Skin of body (tissue), 2 donors: Measurements from ENCODE around the gene CDKN3. TPM values are rescaled to one million over a fixed set of nuclear protein-coding genes. Genes with fewer than 3 reads are reported as not detected.
"Not testable (repeated sequence)": the region's sequence is repeated elsewhere in the genome, so short reads cannot be mapped to it uniquely, and the experiment has no call there.

Experiments used
- DNase-seq: peaks from one replicate; lab custom pipeline; 2025; lab: John Stamatoyannopoulos, UW
- total RNA-seq: library from RNA; depleted of rRNA; stranded (reverse); fragments of >200 nt; gene quantifications from one replicate; pipeline ENCODE4 v1.2.3, GENCODE V29; 2014

The CDKN3 gene
- total RNA-seq, 1 donor from 2014 or later, result 13.3 TPM

DNA sequence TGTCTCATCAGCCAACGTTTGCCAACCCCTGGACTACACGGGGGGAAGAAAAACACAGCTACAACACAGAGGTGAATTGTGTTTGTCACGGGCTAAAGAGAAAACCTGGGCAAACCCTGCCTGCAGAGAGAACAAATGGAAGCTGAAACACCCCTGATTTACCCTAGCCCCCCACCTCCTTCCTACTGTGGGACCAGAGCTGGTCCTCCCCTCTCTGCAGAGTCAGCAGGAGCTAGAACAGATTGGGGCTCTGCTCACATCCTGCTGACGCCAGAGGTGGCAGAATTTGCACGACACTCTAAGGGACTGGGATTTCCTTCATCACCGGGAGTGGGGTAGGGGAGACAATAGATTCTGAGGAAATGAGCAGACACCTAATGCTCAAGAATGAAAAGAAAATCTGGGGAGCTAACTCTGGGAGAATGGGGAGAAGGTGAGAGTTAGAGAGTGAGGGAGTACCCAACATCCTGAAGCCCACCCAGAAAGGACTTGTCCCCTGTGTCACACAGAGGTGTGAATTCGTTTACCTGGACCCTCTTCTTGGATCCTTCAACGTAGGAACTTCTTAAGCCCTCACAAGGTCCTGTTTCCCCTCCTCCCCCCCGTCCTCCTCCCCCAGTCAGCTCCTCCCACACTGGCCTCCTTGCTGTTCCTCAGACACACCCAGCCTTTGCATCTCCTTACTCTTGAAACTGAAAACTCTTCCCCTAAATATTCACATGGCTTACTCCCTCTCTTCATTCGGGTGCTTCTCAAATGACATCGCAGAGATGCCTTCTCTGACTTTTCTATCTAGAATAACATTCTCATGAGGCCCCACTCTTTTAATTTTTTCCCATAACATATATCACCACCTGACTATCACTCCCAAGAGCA, 26.2 kb upstream of the CDKN3 start:
- no peak for DNase-seq

- no peak for DNase-seq
These were observed 22.5 kb upstream of the CDKN3 start for GRCh38 chr14:54374117-54374884.

- DNase-seq, result no peak
These were observed 19.3 kb upstream of the CDKN3 start for GRCh38 chr14:54377501-54377900.

GRCh38 chr14:54378893-54379292, 17.9 kb upstream of the CDKN3 start:
- not testable (repeated sequence) for DNase-seq

DNA sequence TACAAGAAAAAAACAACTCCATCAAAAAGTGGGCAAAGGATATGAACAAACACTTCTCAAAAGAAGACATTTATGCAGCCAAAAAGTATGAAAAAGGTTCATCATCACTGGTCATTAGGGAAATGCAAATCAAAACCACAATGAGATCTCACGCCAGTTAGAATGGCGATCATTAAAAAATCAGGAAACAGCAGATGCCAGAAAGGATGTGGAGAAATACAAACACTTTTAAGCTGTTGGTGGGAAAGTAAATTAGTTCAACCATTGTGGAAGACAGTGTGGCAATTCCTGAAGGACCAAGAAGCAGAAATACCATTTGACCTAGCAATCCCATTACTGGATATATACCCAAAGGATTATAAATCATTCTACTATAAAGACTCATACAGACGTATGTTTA, 16.2 kb upstream of the CDKN3 start:
- not testable (repeated sequence) for DNase-seq

DNA sequence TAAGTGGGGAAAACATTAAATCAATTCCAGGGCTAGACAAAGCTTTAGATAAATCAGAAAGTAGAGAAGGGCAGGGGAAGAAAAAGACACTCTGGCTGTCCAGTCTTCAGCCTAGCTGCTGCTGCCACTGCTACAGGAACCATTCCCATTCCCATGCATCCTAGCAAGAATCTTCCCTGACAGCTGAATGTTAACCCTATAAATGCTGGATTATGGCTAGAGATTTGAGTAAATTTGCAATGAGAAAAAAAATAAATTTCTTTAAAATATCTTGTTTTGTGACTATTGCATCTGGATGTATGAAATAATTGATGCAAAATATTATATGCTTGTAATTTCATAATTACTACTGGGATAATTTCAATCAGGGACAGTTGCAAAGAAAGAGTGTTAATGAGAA, 15.0 kb upstream of the CDKN3 start:
- DNase-seq, result no peak

- no peak for DNase-seq
These were observed 13.0 kb upstream of the CDKN3 start for GRCh38 chr14:54383835-54384234.

GRCh38 chr14:54385556-54385955, 11.3 kb upstream of the CDKN3 start:
- no peak for DNase-seq

- no peak for DNase-seq
These were observed 9.5 kb upstream of the CDKN3 start for GRCh38 chr14:54387328-54387727.

GRCh38 chr14:54392131-54392859, 4.5 kb upstream of the CDKN3 start:
- DNase-seq, result no peak

DNA sequence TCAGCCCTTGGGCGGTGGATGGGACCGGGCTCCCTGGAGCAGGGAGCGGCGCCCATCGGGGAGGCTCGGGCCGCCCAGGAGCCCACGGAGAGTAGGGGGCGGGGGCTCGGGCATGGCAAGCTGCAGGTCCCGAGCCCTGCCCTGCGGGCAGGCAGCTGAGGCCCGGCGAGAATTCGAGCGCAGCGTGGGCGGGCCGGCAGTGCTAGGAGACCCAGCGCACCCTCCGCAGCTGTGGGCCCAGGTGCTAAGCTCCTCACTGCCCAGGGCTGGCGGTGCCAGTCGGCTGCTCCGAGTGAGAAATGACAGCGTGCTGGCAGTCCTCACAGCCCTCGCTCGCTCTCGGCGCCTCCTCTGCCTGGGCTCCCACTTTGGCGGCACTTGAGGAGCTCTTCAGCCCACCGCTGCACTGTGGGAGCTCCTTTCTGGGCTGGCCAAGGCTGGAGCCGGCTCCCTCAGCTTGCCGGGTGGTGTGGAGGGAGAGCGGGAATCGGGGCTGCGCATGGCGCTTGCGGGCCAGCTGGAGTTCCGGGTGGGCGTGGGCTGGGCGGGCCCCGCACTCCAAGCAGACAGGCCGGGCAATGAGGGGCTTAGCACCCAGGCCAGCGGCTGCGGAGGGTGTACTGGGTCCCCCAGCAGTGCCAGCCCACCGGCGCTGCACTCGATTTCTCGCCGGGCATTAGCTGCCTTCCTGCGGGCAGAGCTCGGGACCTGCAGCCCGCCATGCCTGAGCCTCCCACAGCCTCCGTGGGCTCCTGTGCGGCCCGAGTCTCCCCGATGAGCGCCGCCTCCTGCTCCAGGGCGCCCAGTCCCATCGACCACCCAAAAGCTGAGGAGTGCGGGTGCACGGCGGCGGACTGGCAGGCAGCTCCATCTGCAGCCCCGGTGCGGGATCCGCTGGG, 3.6 kb upstream of the CDKN3 start:
- DNase-seq, result not testable (repeated sequence)

- no peak for DNase-seq
These were observed 2.2 kb upstream of the CDKN3 start for GRCh38 chr14:54394596-54394995.

DNA sequence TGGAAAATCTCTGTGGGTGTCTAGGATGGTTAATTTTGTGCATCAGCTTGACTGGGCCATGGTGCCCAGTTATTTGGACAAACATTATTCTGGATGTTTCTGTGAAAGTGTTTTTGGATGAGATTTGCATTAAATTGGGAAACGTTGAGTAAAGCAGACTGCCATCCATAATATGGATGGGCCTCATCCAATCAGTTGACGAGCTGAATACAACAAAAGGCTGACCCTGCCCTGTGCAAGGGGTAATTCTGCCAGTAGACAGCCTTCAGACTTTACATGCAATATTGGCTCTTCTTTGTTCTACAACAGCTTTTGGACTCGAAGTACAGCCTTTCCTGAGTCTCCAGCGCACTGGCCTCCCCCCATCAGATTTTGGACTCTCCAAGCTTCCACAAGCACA, 1.5 kb upstream of the CDKN3 start:
- DNase-seq, result no peak

GRCh38 chr14:54395716-54396115, 1.1 kb upstream of the CDKN3 start:
- no peak for DNase-seq

DNA sequence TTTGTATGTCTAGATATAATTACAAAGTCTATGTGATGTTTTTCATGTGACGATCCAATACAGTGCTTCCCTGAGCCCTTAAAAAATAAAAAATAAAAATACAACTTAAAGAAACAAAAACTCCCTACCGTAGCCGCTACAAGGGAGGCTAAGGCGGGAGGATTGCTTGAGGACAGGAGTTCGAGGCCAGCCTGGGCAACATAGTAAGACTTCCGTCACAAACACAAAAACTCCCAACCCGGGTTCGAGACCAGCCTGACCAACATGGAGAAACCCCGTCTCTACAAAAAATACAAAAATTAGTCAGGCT, 669 bp upstream of the CDKN3 start:
- no peak for DNase-seq

GRCh38 chr14:54399560-54399959, 2.8 kb downstream of the CDKN3 start:
- no peak for DNase-seq

- not testable (repeated sequence) for DNase-seq
These were observed 6.7 kb downstream of the CDKN3 start for GRCh38 chr14:54403401-54404005.

DNA sequence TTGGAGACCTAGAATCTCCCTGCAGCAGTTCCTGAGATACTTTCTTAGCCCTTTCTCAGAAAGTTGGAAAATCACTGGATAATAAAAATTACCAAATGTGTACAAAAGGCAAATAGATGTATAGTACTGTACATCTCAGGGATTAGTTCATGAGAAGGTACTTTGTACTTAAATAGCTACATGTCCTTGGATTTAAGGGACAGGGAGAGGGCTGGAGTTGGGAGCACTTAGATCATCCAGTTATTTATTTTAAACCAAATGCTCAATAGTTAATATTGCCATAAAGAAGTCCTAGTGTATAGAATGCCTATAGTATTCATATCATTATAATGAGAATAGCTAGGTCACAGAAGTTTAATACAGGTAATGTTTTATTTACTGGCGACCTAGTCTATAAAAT, 13.4 kb downstream of the CDKN3 start:
- DNase-seq, result no peak

GRCh38 chr14:54411371-54411770, 14.6 kb downstream of the CDKN3 start:
- no peak for DNase-seq

DNA sequence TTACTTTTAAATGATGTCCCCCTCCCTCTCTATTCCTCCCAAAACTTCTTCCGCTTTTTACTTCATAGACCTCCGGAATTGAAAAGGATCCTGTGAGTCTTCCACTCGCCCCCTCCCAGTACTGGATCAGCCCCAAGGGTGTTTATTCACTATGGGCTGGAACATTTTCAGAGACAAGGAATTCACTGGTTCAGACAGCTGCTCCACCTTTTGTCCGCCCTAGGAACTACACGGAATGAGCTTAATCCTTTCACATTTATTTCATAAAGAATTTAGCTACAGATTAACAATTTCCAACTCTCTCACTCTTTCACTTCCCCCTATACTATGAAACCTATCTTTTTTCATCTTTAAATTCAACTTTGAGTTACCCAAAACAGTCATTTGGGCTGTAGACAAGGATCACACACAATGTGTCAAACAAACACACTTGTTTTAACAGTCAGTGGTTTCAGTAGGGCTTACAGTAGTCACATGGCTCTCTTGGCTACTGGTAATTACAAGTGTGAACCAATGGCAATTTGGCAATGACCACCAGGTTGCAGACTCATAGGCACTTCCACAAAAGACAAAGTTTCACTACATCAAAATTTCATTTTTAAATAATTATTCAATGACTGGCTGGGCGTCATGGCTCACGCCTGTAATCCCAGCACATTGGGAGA, 23.8 kb downstream of the CDKN3 start:
- DNase-seq, result no peak
